ENCODE data around the gene POC1A. TPM values are rescaled to one million over a fixed set of nuclear protein-coding genes. Genes with fewer than 3 reads are reported as not detected.

The POC1A gene
- total RNA-seq = 1 to 10 TPM in 3 of 4 donors, under 1 TPM in 1; 0.84 to 3.1 (median 2.4) TPM

DNA sequence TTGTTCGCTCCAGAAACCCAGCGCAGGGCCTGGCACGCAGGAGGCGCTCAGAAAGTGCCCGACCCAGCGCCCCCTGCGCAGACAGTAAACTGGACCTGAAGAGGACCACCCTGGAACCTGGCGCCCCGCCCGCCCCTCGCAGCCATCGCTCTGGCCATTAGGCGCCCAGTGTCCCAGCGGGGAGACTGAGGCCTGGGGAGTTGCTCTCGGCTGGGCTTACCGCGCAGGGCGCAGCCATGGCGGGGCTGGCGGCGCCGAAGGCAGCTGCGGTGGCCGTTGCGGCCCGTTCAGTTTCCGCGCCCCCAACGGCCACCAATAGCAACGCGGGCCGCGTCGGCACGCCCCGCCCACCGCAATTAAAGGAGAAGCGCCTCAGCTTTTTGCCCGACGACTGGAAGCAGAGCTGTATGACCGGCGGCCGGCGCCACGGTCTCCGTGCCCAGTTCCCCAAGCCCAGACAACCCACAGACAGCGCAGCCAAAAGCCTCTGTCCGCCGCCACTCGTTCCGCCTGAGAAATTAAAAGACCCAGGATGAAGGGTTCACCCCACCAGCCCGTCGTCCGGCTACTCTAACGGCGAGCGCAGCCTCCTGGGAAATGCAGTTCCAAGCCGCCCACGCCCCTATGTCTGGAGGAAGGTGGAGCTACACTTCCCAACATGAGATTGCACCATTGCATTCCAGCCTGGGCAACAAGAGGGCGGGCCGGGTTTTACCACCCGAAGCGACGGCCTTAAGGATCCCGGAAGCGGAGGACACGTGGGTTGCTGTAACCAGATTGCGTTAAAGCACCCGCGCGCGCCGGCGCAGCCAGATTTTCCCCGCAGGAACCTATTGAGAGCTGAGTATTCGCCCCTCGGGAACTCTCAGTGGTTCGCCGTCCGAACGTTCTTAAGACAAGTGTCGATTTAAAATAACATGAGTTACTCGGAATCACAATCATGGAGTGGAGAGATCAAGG lies at the start of gene POC1A:
TSS of gene POC1A (minus strand) at position 289 of the 960 bp plus-strand sequence. CDS start at position 238, 51 bp downstream.
- WGBS, 2 donors = 0 to 1% methylated on average over 26 to 45 of the region's 83 CpGs
- Histone ChIP-seq H3K9me3 (no peaks in the 10 kb centered on the region), H3K4me1 (peaks cover 0 to 15% (median 10%) of the 10 kb centered on the region in 4 donors), H3K27ac (peak within 1 kb of the TSS; percentile 73 to 95 (median 88)), H3K4me3 (peak within 1 kb of the TSS; percentile 49 to 94 (median 80)), H3K27me3 (no peaks in the 10 kb centered on the region), H3K36me3 (no peaks in the 10 kb centered on the region)
- TF ChIP-seq CTCF (IDR thresholded peaks at IDR 0.05) (peak; percentile 5 to 75 (median 19)), EP300 (IDR thresholded peaks at IDR 0.05) (peak; percentile 84 to 96), POLR2A (IDR thresholded peaks at IDR 0.05) (peak; percentile 40 to 60)
- peak; percentile 94 to 96 for DNase-seq (ENCODE audit: low spot score in 2 of 2)

DNA sequence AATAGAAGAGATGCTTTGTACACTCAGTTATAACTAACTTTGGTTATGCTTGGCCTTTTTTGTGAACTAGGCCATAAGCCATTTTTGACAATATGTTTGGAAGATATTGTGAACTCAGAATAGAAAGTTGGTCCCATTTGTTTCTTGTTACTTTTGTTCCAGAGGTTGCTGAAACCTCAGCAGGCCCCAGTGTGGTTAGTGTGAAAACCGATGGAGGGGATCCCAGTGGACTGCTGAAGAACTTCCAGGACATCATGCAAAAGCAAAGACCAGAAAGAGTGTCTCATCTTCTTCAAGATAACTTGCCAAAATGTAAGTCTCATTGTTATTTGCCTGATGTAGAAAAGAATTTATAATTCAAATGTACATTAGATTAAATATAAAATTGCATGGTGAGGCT lies 49.5 kb upstream of the POC1A start:
- Histone ChIP-seq H3K36me3 (peaks cover 0 to 72% (median 10%) of the 10 kb centered on the region in 3 donors), H3K4me3 (no peak overlapping the region), H3K9me3 (no peaks in the 10 kb centered on the region), H3K4me1 (peaks cover 0 to 38% (median 11%) of the 10 kb centered on the region in 4 donors), H3K27me3 (no peaks in the 10 kb centered on the region), H3K27ac (no peak overlapping the region)
- DNase-seq (ENCODE audit: low spot score in 2 of 2) = no peak
- TF ChIP-seq CTCF (IDR thresholded peaks at IDR 0.05) = no peak
- no peak for TF ChIP-seq EP300 (IDR thresholded peaks at IDR 0.05)
- TF ChIP-seq POLR2A (IDR thresholded peaks at IDR 0.05) = no peak
- WGBS, 2 donors = 64 to 74% methylated on average over 1 of the region's 1 CpG

DNA sequence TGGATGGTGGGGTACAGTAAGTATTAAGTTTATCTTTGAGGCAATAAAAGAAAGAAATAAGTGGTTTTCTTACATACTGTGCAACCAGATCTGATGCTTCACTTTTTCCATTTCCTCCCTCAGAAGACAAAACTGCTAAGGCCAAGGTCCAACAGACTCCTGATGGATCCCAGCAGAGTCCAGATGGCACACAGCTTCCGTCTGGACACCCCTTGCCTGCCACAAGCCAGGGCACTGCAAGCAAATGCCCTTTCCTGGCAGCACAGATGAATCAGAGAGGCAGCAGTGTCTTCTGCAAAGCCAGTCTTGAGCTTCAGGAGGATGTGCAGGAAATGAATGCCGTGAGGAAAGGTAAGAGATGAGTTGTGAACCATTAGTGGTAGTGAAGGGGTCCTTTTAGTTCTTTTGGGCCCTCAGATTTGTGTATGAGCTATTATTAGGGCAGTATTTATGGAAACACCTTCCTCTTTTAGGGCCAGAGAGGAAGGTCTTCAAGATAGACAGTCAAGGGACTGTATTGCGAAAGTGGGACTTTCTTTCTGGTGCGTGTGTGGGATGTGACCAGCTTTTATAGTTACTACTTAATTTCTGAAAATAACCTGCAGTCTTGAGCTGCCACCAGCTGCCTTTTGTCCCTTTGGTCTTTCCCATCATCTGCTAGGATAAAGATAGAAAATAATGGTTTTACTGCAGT lies 48.3 kb upstream of the POC1A start:
- no peaks in the 10 kb centered on the region for H3K27me3 ChIP-seq
- WGBS, 2 donors = 82 to 84% methylated on average over 4 of the region's 4 CpGs
- no peak overlapping the region for H3K27ac ChIP-seq
- peaks cover 0 to 44% (median 15%) of the 10 kb centered on the region in 4 donors for H3K4me1 ChIP-seq
- H3K36me3 ChIP-seq = peaks cover 0 to 60% (median 4%) of the 10 kb centered on the region in 3 donors
- H3K9me3 ChIP-seq = no peaks in the 10 kb centered on the region
- no peak overlapping the region for H3K4me3 ChIP-seq
- TF ChIP-seq EP300 (IDR thresholded peaks at IDR 0.05) = no peak
- no peak for TF ChIP-seq POLR2A (IDR thresholded peaks at IDR 0.05)
- no peak for TF ChIP-seq CTCF (IDR thresholded peaks at IDR 0.05)
- DNase-seq (ENCODE audit: low spot score in 2 of 2) = no peak

DNA sequence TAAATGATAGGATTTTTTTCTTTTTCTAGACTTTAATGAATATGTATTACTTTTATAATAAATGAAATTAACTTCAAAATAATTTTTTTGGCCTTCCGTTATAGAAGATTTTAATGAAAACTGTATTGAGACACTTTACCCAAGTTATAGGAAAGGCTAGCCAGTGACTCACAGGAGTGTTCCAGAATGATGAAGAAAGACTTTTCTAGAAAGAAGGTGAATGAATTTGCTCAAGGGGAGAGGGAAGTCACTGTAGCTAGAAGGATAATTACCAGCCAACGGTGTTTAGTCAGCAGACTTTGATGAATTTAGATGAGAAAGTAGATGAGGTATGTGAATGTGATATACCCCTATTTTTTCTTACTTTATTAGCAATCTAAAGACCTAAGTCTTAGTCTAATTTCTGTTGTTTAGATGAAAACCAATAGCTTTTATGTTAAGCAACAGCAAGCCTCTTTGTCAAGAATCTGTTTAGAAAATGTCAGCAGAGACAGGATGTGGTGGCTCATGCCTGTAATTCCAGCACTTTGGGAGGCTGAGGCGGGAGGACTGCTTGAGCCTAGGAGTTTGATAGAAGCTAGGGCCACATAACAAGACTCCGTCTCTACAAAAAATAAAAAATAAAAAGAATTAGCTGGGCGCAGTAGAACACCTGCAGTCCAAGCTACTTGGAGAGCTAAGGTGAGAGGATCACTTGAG lies 46.9 kb upstream of the POC1A start:
- DNase-seq (ENCODE audit: low spot score in 2 of 2) = no peak
- H3K36me3 ChIP-seq = peaks cover 0 to 46% (median 4%) of the 10 kb centered on the region in 3 donors
- no peak for TF ChIP-seq CTCF (IDR thresholded peaks at IDR 0.05)
- TF ChIP-seq EP300 (IDR thresholded peaks at IDR 0.05) = no peak
- TF ChIP-seq POLR2A (IDR thresholded peaks at IDR 0.05) = no peak
- peaks cover 0 to 58% (median 27%) of the 10 kb centered on the region in 4 donors for H3K4me1 ChIP-seq
- WGBS, 2 donors = 89 to 90% methylated on average over 5 of the region's 5 CpGs
- H3K4me3 ChIP-seq = no peak overlapping the region
- H3K27me3 ChIP-seq = no peaks in the 10 kb centered on the region
- no peak overlapping the region for H3K27ac ChIP-seq
- H3K9me3 ChIP-seq = no peaks in the 10 kb centered on the region
